Measurements from ENCODE around the gene EYS. TPM values are rescaled to one million over a fixed set of nuclear protein-coding genes. Genes with fewer than 3 reads are reported as not detected.

Gene EYS
- total and polyA plus RNA-seq, 7 donors: 0.07 to 0.46 TPM; not detected in 5

DNA sequence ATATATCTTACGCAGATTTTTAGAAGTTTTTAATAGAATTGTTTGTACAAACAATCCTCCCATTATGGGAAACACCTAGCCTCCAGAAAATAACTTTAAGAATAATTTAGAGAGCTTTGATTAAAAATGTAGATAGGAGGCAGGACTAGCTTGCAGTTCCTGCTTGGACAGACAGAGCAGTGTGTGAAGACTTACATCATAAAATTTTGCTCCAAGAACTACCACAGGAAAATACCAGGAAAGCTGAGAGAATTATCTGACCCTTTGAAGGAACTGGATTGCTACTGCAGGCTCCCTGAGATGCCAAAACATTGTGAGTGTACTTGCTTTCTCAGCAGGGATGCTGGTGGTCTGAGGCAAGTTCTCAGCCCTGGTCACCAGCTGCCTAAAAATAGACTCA lies 64.2 kb downstream of the EYS start:
- TF ChIP-seq EP300 (IDR thresholded peaks at IDR 0.05) (no peak), POLR2A (IDR thresholded peaks at IDR 0.05) (no peak), POLR2AphosphoS5 (IDR thresholded peaks at IDR 0.05) (no peak)
- TF ChIP-seq, protein P1, sequence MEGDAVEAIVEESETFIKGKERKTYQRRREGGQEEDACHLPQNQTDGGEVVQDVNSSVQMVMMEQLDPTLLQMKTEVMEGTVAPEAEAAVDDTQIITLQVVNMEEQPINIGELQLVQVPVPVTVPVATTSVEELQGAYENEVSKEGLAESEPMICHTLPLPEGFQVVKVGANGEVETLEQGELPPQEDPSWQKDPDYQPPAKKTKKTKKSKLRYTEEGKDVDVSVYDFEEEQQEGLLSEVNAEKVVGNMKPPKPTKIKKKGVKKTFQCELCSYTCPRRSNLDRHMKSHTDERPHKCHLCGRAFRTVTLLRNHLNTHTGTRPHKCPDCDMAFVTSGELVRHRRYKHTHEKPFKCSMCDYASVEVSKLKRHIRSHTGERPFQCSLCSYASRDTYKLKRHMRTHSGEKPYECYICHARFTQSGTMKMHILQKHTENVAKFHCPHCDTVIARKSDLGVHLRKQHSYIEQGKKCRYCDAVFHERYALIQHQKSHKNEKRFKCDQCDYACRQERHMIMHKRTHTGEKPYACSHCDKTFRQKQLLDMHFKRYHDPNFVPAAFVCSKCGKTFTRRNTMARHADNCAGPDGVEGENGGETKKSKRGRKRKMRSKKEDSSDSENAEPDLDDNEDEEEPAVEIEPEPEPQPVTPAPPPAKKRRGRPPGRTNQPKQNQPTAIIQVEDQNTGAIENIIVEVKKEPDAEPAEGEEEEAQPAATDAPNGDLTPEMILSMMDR (IDR thresholded peaks at IDR 0.05): no peak
- intact Hi-C loops (cut with DNase I): no loop called here

DNA sequence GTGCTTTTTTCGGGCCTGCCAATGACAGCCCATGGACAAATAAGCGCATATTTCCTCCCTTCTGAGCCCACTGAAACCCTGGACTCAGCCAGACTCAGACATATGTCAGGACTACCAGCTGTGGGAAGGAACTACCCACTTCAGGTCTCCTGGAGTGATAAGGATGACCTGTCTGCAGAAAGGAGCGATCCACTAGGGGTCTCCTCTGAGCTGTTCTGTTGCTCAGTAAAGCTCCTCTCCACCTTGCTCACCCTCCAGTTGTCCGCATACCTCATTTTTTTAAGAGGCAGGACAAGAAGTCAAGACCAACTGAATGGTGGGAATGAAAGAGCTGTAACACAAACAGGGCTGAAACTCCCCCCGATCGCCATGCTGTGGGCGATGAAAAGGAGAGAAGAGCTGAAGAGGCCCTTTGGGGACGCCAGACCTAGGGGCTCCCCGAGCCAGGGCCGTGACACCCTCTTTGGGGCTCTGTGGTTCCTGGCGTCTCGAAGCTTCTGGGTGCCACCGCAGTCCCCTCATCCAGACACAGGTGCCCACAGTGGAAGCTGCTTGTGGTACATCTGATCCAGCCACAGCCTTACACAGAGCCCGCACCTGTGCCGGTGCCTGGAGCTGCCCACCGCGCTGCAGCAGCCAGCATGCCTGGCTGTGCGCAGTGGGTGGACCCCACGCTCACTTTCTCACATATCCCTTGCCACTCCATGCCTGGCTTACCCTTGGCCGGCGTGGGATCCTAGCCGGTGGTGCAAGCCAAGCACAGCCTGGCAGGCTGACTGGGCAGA lies 68.8 kb downstream of the EYS start:
- TF ChIP-seq POLR2AphosphoS5 (IDR thresholded peaks at IDR 0.05): no peak
- no peak for TF ChIP-seq EP300 (IDR thresholded peaks at IDR 0.05)
- TF ChIP-seq, protein P1 (IDR thresholded peaks at IDR 0.05): no peak
- TF ChIP-seq POLR2A (IDR thresholded peaks at IDR 0.05): no peak
- intact Hi-C loops (cut with DNase I): no loop called here
- Histone ChIP-seq H3K4me3 (no peak overlapping the region), H3K4me1 (no peaks in the 10 kb centered on the region), H3K27ac (no peak overlapping the region), H3K9me3 (no peaks in the 10 kb centered on the region), H3K27me3 (no peaks in the 10 kb centered on the region), H3K36me3 (no peaks in the 10 kb centered on the region)
- no peak for DNase-seq
- WGBS, 2 donors: 92 to 93% methylated on average over 22 of the region's 22 CpGs

More for the DNA sequence above, 64.2 kb downstream of the EYS start:
- H3K4me1 ChIP-seq: no peaks in the 10 kb centered on the region
- no peaks in the 10 kb centered on the region for H3K36me3 ChIP-seq
- H3K9me3 ChIP-seq: no peaks in the 10 kb centered on the region
- no peak overlapping the region for H3K27ac ChIP-seq
- H3K27me3 ChIP-seq: no peaks in the 10 kb centered on the region
- no peak overlapping the region for H3K4me3 ChIP-seq
- DNase-seq: no peak
- WGBS, 2 donors: 93 to 97% methylated on average over 1 of the region's 1 CpG

DNA sequence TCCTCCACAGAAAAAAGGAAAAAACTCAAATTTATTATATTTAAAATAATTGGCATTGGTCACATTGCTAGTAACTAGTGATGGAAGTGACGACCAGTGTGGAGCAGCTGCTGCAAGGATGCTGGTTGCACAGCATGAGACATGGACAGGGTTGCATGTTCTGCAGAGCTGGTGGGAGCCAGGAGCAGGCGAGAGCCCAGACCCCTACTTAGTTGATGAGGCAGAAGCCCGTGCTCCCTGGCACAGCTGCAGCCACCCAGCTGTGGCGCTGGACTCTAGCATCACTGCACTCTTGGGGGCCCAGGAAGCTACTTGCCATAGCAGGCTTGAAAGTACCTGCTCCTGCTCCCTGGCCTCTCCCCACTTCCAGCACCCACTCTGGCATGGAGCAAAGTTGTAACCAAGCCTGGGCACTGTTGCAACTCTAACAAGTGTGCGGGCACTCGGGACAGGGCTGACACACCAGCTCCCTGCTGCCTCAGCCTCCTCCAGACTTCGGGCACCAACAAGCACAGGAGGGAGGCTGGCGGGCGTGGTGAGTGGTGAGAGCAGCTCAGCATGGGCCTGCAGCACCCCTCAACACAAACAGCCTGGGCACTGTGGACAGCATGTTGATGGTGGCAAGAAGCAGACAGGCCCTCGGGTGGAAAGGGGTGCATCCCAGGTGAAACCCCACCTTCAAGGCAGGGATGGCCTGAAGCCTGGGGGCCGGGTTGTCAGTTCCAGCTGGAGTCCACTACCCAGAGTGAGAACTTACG lies 69.6 kb downstream of the EYS start:
- 83% methylated on average over 12 of the region's 12 CpGs for WGBS, 2 donors

DNA sequence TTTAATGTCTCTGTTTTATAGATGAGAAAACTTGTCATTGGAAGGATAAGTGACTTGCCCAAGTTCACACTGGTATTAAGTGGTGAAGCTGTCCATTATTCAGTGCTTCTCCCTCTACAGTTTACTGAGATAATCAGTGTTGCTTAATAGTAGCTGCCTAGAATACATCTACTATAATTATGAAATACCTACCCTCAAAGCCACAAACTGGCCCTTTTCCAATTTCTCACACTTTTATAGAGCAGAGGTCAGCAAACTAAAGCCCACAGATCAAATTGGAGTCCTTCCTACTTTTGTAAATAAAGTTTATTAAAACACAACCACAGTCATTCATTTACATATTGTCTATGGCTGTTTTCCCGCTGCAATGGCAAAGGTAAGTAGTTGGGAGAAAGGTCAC lies 73.5 kb downstream of the EYS start:
- Histone ChIP-seq H3K4me1 (no peaks in the 10 kb centered on the region), H3K27ac (no peak overlapping the region), H3K27me3 (no peaks in the 10 kb centered on the region), H3K9me3 (no peaks in the 10 kb centered on the region), H3K4me3 (no peak overlapping the region), H3K36me3 (no peaks in the 10 kb centered on the region)
- TF ChIP-seq, protein P1 (IDR thresholded peaks at IDR 0.05): no peak
- TF ChIP-seq EP300 (IDR thresholded peaks at IDR 0.05) (no peak), POLR2A (IDR thresholded peaks at IDR 0.05) (no peak), POLR2AphosphoS5 (IDR thresholded peaks at IDR 0.05) (no peak)
- no peak for DNase-seq
- intact Hi-C loops (cut with DNase I): no loop called here
- 78 to 88% methylated on average over 1 of the region's 1 CpG for WGBS, 2 donors

More for the DNA sequence above, 69.6 kb downstream of the EYS start:
- DNase-seq: no peak
- Histone ChIP-seq H3K9me3 (no peaks in the 10 kb centered on the region), H3K4me3 (no peak overlapping the region), H3K4me1 (no peaks in the 10 kb centered on the region), H3K27me3 (no peaks in the 10 kb centered on the region), H3K27ac (no peak overlapping the region), H3K36me3 (no peaks in the 10 kb centered on the region)
- intact Hi-C loops (cut with DNase I): no loop called here
- TF ChIP-seq EP300 (IDR thresholded peaks at IDR 0.05) (no peak), POLR2A (IDR thresholded peaks at IDR 0.05) (no peak), POLR2AphosphoS5 (IDR thresholded peaks at IDR 0.05) (no peak)
- TF ChIP-seq, protein P1 (IDR thresholded peaks at IDR 0.05): no peak
